Mesenchymal stem cell (in vitro differentiated cells and primary cell): ENCODE results near the gene WNK1.
"Not testable (repeated sequence)": the region's sequence is repeated elsewhere in the genome, so short reads cannot be mapped to it uniquely, and the experiment has no call there.

Source experiments
- DNase-seq: peaks from one replicate; pipeline ENCODE4 v3.0.0-alpha.2; 2013
- H2AFZ ChIP-seq: one replicate; pipeline ENCODE4 v1.6.1; 2013; ENCODE audit warnings: low read depth, mild to moderate bottlenecking, control low read depth, inconsistent platforms, low read length, moderate library complexity
- H2AK5ac ChIP-seq: 2 replicates; pipeline ENCODE4 v1.6.1; 2013; ENCODE audit warnings: low read length, moderate library complexity, mild to moderate bottlenecking, inconsistent platforms; ENCODE audit not compliant: severe bottlenecking
- H2BK120ac ChIP-seq: one replicate; pipeline ENCODE4 v1.6.1; 2013; ENCODE audit warnings: low read depth, mild to moderate bottlenecking, inconsistent platforms, low read length, moderate library complexity
- H2BK12ac ChIP-seq, 2 experiments: one replicate each; pipeline ENCODE4 v1.6.1; 2013; ENCODE audit warnings: inconsistent platforms in 2 of 2, low read length in 2 of 2, mild to moderate bottlenecking in 2 of 2, moderate library complexity in 2 of 2, control low read depth in 1 of 2
- H2BK15ac ChIP-seq: one replicate; pipeline ENCODE4 v1.6.1; 2013; ENCODE audit warnings: mild to moderate bottlenecking, low read depth, inconsistent platforms; ENCODE audit not compliant: poor library complexity, severe bottlenecking
- H2BK5ac ChIP-seq: 2 replicates; pipeline ENCODE4 v1.6.1; 2013; ENCODE audit warnings: low read depth, mild to moderate bottlenecking, low read length, control low read depth, inconsistent platforms; ENCODE audit not compliant: poor library complexity, severe bottlenecking
- H3K14ac ChIP-seq, 2 experiments: one replicate each; pipeline ENCODE4 v1.6.1; 2013; ENCODE audit warnings: inconsistent platforms in 2 of 2, low read length in 2 of 2, control low read depth in 1 of 2, mild to moderate bottlenecking in 1 of 2, moderate library complexity in 1 of 2
- H3K18ac ChIP-seq, 2 experiments: one replicate each; pipeline ENCODE4 v1.6.1; 2013; ENCODE audit warnings: inconsistent platforms in 2 of 2, low read length in 2 of 2, control low read depth in 1 of 2, low read depth in 1 of 2, mild to moderate bottlenecking in 1 of 2
- H3K23ac ChIP-seq, 2 experiments: one replicate each; pipeline ENCODE4 v1.6.1; 2013; ENCODE audit warnings: inconsistent platforms in 2 of 2, low read length in 2 of 2, mild to moderate bottlenecking in 2 of 2, moderate library complexity in 2 of 2, control low read depth in 1 of 2
- H3K27ac ChIP-seq: 2 replicates; pipeline ENCODE4 v1.5.1; 2013; ENCODE audit warnings: mild to moderate bottlenecking, moderate library complexity, low read length, control low read depth, inconsistent platforms; ENCODE audit not compliant: poor library complexity, severe bottlenecking
- H3K27me3 ChIP-seq, 2 experiments: 2 replicates each; pipeline versions ENCODE4 v1.6.1 to v1.7.0; 2013; ENCODE audit warnings: low read length in 2 of 2, mild to moderate bottlenecking in 2 of 2, moderate library complexity in 2 of 2, control low read depth in 1 of 2, inconsistent platforms in 1 of 2; ENCODE audit not compliant: control insufficient read depth in 1 of 2, insufficient read depth in 1 of 2
- H3K36me3 ChIP-seq, 2 experiments: 2 replicates each; pipeline versions ENCODE4 v1.6.1 to v1.7.0; 2013; ENCODE audit warnings: low read length in 2 of 2, control low read depth in 1 of 2, inconsistent platforms in 1 of 2, low read depth in 1 of 2, mild to moderate bottlenecking in 1 of 2; ENCODE audit not compliant: insufficient read depth in 2 of 2, control insufficient read depth in 1 of 2
- H3K4ac ChIP-seq, 2 experiments: one replicate each; pipeline ENCODE4 v1.6.1; 2013; ENCODE audit warnings: inconsistent platforms in 2 of 2, low read length in 2 of 2, mild to moderate bottlenecking in 2 of 2, moderate library complexity in 2 of 2, control low read depth in 1 of 2, low read depth in 1 of 2
- H3K4me1 ChIP-seq: 2 replicates; pipeline ENCODE4 v1.6.1; 2013; ENCODE audit warnings: low read depth, low read length, control low read depth; ENCODE audit not compliant: control insufficient read depth, insufficient read depth
- H3K4me2 ChIP-seq: 2 replicates; pipeline ENCODE4 v1.6.1; 2013; ENCODE audit warnings: low read length, mild to moderate bottlenecking, inconsistent platforms; ENCODE audit not compliant: poor library complexity, severe bottlenecking
- H3K4me3 ChIP-seq, 2 experiments: 2 replicates each; pipeline versions ENCODE4 v1.5.1 to v1.7.0; 2013; ENCODE audit warnings: low read length in 2 of 2, mild to moderate bottlenecking in 2 of 2, control low read depth in 1 of 2, low read depth in 1 of 2; ENCODE audit not compliant: insufficient read depth in 1 of 2
- H3K79me1 ChIP-seq: replicated peaks from 2 replicates; pipeline ENCODE4 v1.6.1; 2013; ENCODE audit warnings: mild to moderate bottlenecking, control low read depth, low read length, inconsistent platforms; ENCODE audit not compliant: poor library complexity, severe bottlenecking
- H3K9ac ChIP-seq: 2 replicates; pipeline ENCODE4 v1.7.0; 2013; ENCODE audit warnings: mild to moderate bottlenecking, low read length, moderate library complexity
- H3K9me3 ChIP-seq: 2 replicates; pipeline ENCODE4 v1.7.0; 2013; ENCODE audit warnings: mild to moderate bottlenecking, low read length; ENCODE audit not compliant: control insufficient read depth
- H4K8ac ChIP-seq: one replicate; pipeline ENCODE4 v1.6.1; 2013; ENCODE audit warnings: inconsistent platforms, mild to moderate bottlenecking, low read length, moderate library complexity
- H4K91ac ChIP-seq: one replicate; pipeline ENCODE4 v1.6.1; 2013; ENCODE audit warnings: mild to moderate bottlenecking, low read length, inconsistent platforms
- WGBS: methylation state at CpG from one replicate; pipeline ENCODE4 v1.1.7; 2013; ENCODE audit warnings: mixed read lengths; 5-methylcytosine and 5-hydroxymethylcytosine counted together

Gene WNK1

GRCh38 chr12:935891-936290 lies 183.5 kb downstream of the WNK1 start:
- WGBS: 100% methylated on average over 12 of the region's 12 CpGs

GRCh38 chr12:936377-937345 lies 184.3 kb downstream of the WNK1 start:
- no peak overlapping the region for H4K91ac ChIP-seq
- H3K79me1 ChIP-seq: peaks cover 30% of the 10 kb centered on the region
- no peak overlapping the region for H2BK5ac ChIP-seq
- no peak overlapping the region for H2BK12ac ChIP-seq
- no peak for DNase-seq
- no peak overlapping the region for H3K23ac ChIP-seq
- no peak overlapping the region for H3K4me3 ChIP-seq
- no peak overlapping the region for H3K9ac ChIP-seq
- H4K8ac ChIP-seq: no peak overlapping the region
- peaks cover 10 to 34% of the 10 kb centered on the region in 2 experiments for H3K36me3 ChIP-seq
- H3K18ac ChIP-seq: no peak overlapping the region
- no peak overlapping the region for H2BK15ac ChIP-seq
- H3K14ac ChIP-seq: no peak overlapping the region
- H2BK120ac ChIP-seq: no peak overlapping the region
- H3K27me3 ChIP-seq: no peaks in the 10 kb centered on the region
- peaks cover 1% of the 10 kb centered on the region for H3K4me1 ChIP-seq
- WGBS: 96% methylated on average over 8 of the region's 8 CpGs
- no peaks in the 10 kb centered on the region for H3K9me3 ChIP-seq
- no peak overlapping the region for H3K4me2 ChIP-seq
- H3K4ac ChIP-seq: no peak overlapping the region
- H2AK5ac ChIP-seq: no peak overlapping the region
- H2AFZ ChIP-seq: no peak overlapping the region
- no peak overlapping the region for H3K27ac ChIP-seq

More at GRCh38 chr12:935891-936290, 183.5 kb downstream of the WNK1 start:
- H2AFZ ChIP-seq, H3K4me3 ChIP-seq, H3K4me2 ChIP-seq, H2BK12ac ChIP-seq, H2BK15ac ChIP-seq, H3K4ac ChIP-seq, H3K27ac ChIP-seq, DNase-seq, H3K4me1 ChIP-seq, H3K9me3 ChIP-seq, H2BK5ac ChIP-seq, H3K18ac ChIP-seq, H3K9ac ChIP-seq, H3K14ac ChIP-seq, H3K27me3 ChIP-seq, H2AK5ac ChIP-seq, H4K91ac ChIP-seq, H3K23ac ChIP-seq, H2BK120ac ChIP-seq, H4K8ac ChIP-seq: not testable (repeated sequence)
- Histone ChIP-seq H3K36me3 (peaks cover 13 to 41% of the 10 kb centered on the region in 2 experiments), H3K79me1 (peaks cover 31% of the 10 kb centered on the region)

GRCh38 chr12:938810-939209 lies 186.4 kb downstream of the WNK1 start:
- WGBS: 98% methylated on average over 3 of the region's 3 CpGs
- Histone ChIP-seq H3K23ac (no peak overlapping the region), H3K4me3 (no peak overlapping the region), H3K9me3 (no peaks in the 10 kb centered on the region), H3K27me3 (no peaks in the 10 kb centered on the region), H4K8ac (no peak overlapping the region), H2BK15ac (no peak overlapping the region), H3K4me2 (no peak overlapping the region), H3K18ac (no peak overlapping the region), H3K14ac (no peak overlapping the region), H2BK5ac (no peak overlapping the region), H3K79me1 (peaks cover 24% of the 10 kb centered on the region), H3K36me3 (peaks cover 11 to 37% of the 10 kb centered on the region in 2 experiments), H2AK5ac (no peak overlapping the region), H2AFZ (no peak overlapping the region), H3K4ac (no peak overlapping the region), H4K91ac (no peak overlapping the region), H3K4me1 (peaks cover 1% of the 10 kb centered on the region), H3K9ac (no peak overlapping the region), H2BK12ac (no peak overlapping the region), H3K27ac (no peak overlapping the region), H2BK120ac (no peak overlapping the region)
- DNase-seq: no peak

GRCh38 chr12:943051-943450 lies 190.7 kb downstream of the WNK1 start:
- Histone ChIP-seq H3K4me1 (no peaks in the 10 kb centered on the region), H2BK12ac (no peak overlapping the region), H3K4ac (no peak overlapping the region), H3K23ac (no peak overlapping the region), H3K4me2 (no peak overlapping the region), H3K9me3 (no peaks in the 10 kb centered on the region), H2BK15ac (no peak overlapping the region), H3K9ac (no peak overlapping the region), H4K8ac (no peak overlapping the region), H3K36me3 (peaks cover 13 to 28% of the 10 kb centered on the region in 2 experiments), H3K27me3 (no peaks in the 10 kb centered on the region), H3K14ac (no peak overlapping the region), H2BK5ac (no peak overlapping the region), H2AK5ac (no peak overlapping the region), H3K4me3 (no peak overlapping the region), H3K79me1 (peaks cover 13% of the 10 kb centered on the region), H2AFZ (no peak overlapping the region), H4K91ac (no peak overlapping the region), H3K27ac (no peak overlapping the region), H2BK120ac (no peak overlapping the region), H3K18ac (no peak overlapping the region)
- no peak for DNase-seq
- 97% methylated on average over 5 of the region's 6 CpGs for WGBS
